HG03558 (cell line): ENCODE data around the gene RASA3.
"Not testable (repeated sequence)": the region's sequence is repeated elsewhere in the genome, so short reads cannot be mapped to it uniquely, and the experiment has no call there.

ENCODE experiments used
- ATAC-seq: cut with Tn5 transposase; IDR thresholded peaks from one replicate; pipeline ENCODE4 v1.9.1; 2021; ENCODE audit warnings: moderate number of reproducible peaks; ENCODE audit not compliant: unreplicated experiment; ENCODE audit errors: extremely low read depth

The RASA3 gene

GRCh38 chr13:114155926-114156883, 23.8 kb upstream of the RASA3 start:
- ATAC-seq: no peak

GRCh38 chr13:114155320-114155719, 22.9 kb upstream of the RASA3 start:
- ATAC-seq: no peak

GRCh38 chr13:114154476-114154875, 22.1 kb upstream of the RASA3 start:
- no peak for ATAC-seq

- no peak for ATAC-seq
These were observed 21.2 kb upstream of the RASA3 start for GRCh38 chr13:114153485-114154080.

GRCh38 chr13:114152831-114153371, 20.5 kb upstream of the RASA3 start:
- ATAC-seq: no peak

GRCh38 chr13:114152285-114152645, 19.8 kb upstream of the RASA3 start:
- ATAC-seq: no peak

GRCh38 chr13:114151565-114152284, 19.3 kb upstream of the RASA3 start:
- ATAC-seq: no peak

- no peak for ATAC-seq
These were observed 18.6 kb upstream of the RASA3 start for GRCh38 chr13:114151031-114151430.

- no peak for ATAC-seq
These were observed 17.6 kb upstream of the RASA3 start for GRCh38 chr13:114149774-114150740.

GRCh38 chr13:114148886-114149285, 16.5 kb upstream of the RASA3 start:
- not testable (repeated sequence) for ATAC-seq

GRCh38 chr13:114148521-114148855, 16.1 kb upstream of the RASA3 start:
- peak; percentile 71 for ATAC-seq

GRCh38 chr13:114147803-114148520, 15.5 kb upstream of the RASA3 start:
- ATAC-seq: peak; percentile 18

GRCh38 chr13:114146629-114147028, 14.2 kb upstream of the RASA3 start:
- ATAC-seq: no peak

GRCh38 chr13:114146173-114146572, 13.8 kb upstream of the RASA3 start:
- no peak for ATAC-seq

GRCh38 chr13:114145722-114146121, 13.3 kb upstream of the RASA3 start:
- no peak for ATAC-seq

GRCh38 chr13:114145256-114145655, 12.8 kb upstream of the RASA3 start:
- ATAC-seq: no peak

GRCh38 chr13:114144606-114145244, 12.3 kb upstream of the RASA3 start:
- no peak for ATAC-seq

GRCh38 chr13:114143806-114144605, 11.6 kb upstream of the RASA3 start:
- ATAC-seq: no peak
